ENCODE results near the gene PCMTD2.
"Not testable (repeated sequence)": the region's sequence is repeated elsewhere in the genome, so short reads cannot be mapped to it uniquely, and the experiment has no call there.

Gene PCMTD2

DNA sequence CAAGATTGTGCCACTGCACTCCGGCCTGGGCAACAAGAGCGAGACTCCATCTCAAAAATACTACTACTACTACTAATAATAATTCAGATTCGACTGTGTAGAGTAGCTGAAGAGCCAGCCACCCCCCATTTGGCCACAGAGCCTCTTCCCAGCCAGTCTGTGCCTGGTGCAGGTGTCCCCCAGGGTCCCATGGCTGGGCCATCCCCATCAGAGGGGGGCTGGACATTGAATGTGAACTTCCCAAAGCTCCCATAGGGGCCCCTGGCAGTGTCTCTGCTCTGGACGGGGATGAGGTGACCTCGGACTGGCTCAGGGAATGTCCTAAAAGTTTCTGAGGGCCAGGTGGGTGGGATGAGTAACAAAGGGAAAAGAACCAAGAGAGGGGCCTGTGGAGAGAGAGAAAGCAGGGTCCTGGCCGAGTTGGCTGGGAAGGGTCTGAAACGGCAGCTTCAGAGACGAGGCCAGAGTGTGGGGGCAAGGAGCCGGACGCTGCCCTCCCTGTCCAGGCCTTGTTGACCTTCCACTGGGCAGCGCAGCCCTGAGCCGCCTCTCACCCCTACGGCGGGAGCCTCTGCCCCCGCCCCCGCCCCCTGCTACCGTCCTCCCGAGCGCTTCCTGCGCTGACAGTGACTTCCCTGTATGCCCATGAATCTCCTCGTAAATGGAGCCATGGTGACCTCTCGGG is 24.9 kb upstream of the PCMTD2 start:
- H3K27ac ChIP-seq, result no peak overlapping the region
- H3K36me3 ChIP-seq, result no peaks in the 10 kb centered on the region
- H3K4me3 ChIP-seq, result no peak overlapping the region
- no peak overlapping the region for H3K4me2 ChIP-seq
- H3K27me3 ChIP-seq, result peaks cover 31% of the 10 kb centered on the region
- no peaks in the 10 kb centered on the region for H3K9me3 ChIP-seq
- peaks cover 20% of the 10 kb centered on the region for H3K4me1 ChIP-seq
- no peaks in the 10 kb centered on the region for H4K20me1 ChIP-seq
- no peak overlapping the region for H3K9ac ChIP-seq
- no peak for TF ChIP-seq Cebpa-rat (IDR thresholded peaks at IDR 0.05)

DNA sequence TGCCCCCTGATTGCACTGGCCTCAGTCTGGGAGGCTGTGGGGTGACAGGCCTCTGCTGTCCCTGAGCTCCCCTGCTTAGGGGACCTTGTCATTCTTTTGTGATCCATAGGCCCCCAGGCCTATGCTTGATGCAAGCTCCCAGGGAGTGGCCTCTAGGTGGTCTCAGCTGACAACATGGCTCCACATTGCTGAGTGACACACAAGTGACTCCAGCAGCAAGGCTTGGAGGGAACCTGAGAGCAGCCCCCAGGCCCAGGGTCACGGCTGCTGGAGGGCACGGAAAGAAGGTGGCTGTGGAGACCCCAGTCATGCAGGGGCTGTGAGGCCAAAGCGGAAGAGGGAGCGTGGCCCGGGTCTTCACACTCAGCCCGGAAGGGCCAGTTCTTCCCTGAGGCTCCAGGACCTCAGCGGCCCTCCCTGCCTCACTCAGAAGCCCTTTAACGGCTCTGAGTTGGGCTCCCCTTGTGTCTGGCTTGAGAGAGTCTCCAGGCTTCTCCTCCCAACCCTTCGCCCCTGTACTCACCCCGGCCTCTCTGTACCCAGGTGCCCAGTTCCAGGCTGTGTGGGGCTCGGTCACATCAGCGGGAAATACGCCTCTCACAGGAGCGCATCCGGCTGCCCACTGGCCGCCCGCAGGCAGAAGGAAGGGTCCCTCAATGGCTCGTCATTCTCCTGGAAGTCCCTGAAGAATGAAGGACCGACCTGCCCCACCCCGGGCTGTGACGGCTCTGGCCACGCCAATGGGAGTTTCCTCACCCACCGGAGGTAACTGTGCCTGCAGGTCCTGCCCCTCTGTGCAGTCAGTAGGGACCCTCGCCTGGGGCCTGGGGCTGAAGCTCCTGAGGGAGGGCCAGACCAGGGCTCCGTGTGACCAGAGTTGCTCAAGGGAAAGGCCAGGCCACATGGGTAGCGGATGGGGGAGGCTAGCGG is 23.7 kb upstream of the PCMTD2 start:
- Histone ChIP-seq H3K4me3 (no peak overlapping the region), H3K27me3 (peaks cover 19% of the 10 kb centered on the region), H4K20me1 (no peaks in the 10 kb centered on the region), H3K27ac (no peak overlapping the region), H3K4me2 (no peak overlapping the region), H3K4me1 (peaks cover 7% of the 10 kb centered on the region), H3K9ac (no peak overlapping the region), H3K9me3 (no peaks in the 10 kb centered on the region), H3K36me3 (no peaks in the 10 kb centered on the region)
- no peak for TF ChIP-seq Cebpa-rat (IDR thresholded peaks at IDR 0.05)

DNA sequence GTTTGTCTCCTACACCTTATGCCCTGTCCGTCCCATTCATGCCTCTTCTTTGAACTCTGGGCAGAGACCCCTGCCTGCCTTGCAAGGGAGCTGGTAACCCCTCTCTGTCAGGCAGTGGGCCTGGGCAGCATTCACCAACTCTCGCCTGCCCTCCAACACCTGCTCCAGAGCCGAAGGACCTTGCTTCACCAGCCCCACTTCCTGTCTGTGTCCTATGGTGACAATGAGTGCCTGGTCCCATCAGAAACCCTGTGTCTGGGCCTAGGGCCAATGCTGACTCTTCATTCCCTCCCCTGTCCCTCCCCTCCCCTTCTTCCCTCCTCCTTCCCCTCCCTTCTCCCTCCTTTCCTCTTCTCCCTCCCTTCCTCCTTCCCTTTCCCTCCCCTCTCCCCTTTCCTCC is 22.8 kb upstream of the PCMTD2 start:
- H3K36me3 ChIP-seq, result no peaks in the 10 kb centered on the region
- no peak overlapping the region for H3K27ac ChIP-seq
- TF ChIP-seq Cebpa-rat (IDR thresholded peaks at IDR 0.05), result no peak
- no peaks in the 10 kb centered on the region for H4K20me1 ChIP-seq
- no peak overlapping the region for H3K9ac ChIP-seq
- H3K4me1 ChIP-seq, result peaks cover 1% of the 10 kb centered on the region; the same call in 1 of the 2 replicates
- peaks cover 9% of the 10 kb centered on the region for H3K27me3 ChIP-seq
- no peak overlapping the region for H3K4me2 ChIP-seq
- no peak overlapping the region for H3K4me3 ChIP-seq
- no peaks in the 10 kb centered on the region for H3K9me3 ChIP-seq

DNA sequence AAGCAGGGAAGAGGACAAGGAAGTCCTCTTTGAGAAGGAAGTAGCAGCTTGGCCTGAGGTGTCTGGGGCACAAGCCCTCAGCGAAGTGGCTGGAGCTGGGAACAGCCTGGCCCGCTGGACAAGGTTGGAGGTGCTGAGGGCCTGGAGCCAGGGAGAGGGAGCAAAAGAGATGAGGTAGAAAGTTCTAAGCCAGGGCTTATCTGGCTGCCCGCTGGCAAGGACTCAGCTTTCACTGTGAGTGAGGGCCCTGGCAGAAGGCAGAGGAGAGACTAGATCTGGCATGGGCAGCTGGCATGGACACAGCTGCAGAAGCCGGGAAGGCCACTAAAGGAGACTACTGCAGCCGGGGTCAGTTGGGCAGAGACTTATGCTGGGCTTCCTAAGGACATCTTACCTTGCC is 21.8 kb upstream of the PCMTD2 start:
- Histone ChIP-seq H3K36me3 (no peaks in the 10 kb centered on the region), H3K4me3 (no peak overlapping the region), H3K4me1 (peaks cover 11% of the 10 kb centered on the region), H3K4me2 (no peak overlapping the region), H3K9ac (no peak overlapping the region), H3K27ac (no peak overlapping the region), H3K27me3 (peaks cover under 1% of the 10 kb centered on the region; the same call in 1 of the 2 replicates), H4K20me1 (no peaks in the 10 kb centered on the region), H3K9me3 (no peaks in the 10 kb centered on the region)
- no peak for TF ChIP-seq Cebpa-rat (IDR thresholded peaks at IDR 0.05)

DNA sequence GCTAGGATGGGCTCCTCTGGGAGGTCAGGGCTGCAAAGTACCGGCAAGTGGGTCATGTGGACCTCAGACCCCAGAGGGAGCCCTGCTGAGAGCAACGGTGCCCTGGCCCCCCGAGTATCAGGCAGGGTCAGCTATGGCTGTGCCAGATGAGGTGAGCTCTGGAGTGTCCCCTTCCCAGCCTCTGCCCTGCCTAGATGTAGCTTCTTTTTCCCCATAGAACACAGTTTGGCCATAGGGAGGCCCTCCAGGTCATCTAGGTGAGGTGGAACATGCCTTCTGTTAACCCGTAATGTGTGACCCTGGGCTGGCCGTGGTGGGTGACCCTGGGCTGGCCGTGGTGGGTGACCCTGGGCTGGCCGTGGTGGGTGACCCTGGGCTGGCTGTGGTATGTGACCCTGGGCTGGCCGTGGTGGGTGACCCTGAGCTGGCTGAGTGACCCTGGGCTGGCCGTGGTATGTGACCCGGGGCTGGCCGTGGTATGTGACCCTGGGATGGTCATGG is 21.2 kb upstream of the PCMTD2 start:
- TF ChIP-seq Cebpa-rat (IDR thresholded peaks at IDR 0.05), result no peak
- Histone ChIP-seq H3K27ac (no peak overlapping the region), H3K9me3 (no peaks in the 10 kb centered on the region), H3K36me3 (no peaks in the 10 kb centered on the region), H3K4me1 (peaks cover 17% of the 10 kb centered on the region), H3K4me2 (no peak overlapping the region), H4K20me1 (no peaks in the 10 kb centered on the region), H3K27me3 (no peaks in the 10 kb centered on the region), H3K4me3 (no peak overlapping the region), H3K9ac (no peak overlapping the region)

DNA sequence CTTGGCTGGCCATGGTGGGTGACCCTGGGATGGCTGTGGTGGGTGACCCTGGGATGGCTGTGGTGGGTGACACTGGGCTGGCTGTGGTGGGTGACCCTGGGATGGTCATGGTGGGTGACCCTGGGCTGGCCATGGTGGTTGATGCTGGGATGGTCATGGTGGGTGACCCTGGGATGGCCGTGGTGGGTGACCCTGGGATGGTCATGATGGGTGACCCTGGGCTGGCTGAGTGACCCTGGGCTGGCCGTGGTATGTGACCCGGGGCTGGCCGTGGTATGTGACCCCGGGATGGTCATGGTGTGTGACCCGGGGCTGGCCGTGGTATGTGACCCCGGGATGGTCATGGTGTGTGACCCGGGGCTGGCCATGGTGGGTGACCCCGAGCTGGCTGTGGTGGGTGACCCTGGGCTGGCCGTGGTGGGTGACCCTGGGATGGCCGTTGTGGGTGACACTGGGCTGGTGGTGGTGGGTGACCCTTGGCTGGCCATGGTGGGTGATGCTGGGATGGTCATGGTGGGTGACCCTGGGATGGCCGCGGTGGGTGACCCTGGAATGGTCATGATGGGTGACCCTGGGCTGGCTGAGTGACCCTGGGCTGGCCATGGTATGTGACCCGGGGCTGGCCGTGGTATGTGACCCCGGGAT is 20.5 kb upstream of the PCMTD2 start:
- not testable (repeated sequence) for H3K4me3 ChIP-seq, H3K27me3 ChIP-seq
- H3K4me1 ChIP-seq, result peaks cover 21% of the 10 kb centered on the region

DNA sequence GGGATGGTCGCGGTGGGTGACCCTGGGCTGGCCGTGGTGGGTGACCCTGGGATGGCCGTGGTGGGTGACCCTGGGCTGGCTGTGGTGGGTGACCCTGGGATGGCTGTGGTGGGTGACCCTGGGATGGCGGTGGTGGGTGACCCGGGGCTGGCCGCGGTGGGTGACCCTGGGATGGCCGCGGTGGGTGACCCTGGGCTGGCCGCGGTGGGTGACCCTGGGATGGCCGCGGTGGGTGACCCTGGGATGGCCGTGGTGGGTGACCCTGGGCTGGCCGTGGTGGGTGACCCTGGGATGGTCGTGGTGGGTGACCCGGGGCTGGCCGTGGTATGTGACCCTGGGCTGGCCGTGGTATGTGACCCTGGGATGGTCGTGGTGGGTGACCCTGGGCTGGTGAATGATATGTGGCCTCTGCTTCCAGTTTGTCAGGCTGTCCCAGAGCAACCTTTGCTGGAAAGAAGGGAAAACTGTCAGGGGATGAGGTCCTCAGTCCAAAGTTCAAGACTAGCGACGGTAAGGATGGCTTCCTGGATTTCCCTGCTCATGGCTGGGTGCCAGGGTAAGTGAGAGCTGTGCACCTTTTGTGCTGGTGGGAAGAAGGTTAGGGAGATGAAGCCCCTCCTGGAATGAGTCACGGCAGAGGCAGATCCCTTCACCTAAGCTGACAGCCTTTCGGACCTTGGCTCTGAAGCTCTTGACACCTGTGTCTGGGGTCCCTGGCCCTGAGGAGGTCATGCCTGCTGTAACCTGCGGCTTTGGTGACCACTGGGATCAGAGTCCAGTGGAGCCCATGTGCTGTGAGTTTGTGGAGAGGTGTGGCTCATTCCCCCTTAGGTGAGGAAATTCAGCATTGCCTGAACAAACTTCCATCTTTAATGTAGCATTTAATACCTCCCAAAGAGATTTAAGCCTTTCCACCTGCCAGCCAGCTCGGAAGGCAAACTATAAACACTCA is 19.1 kb upstream of the PCMTD2 start:
- TF ChIP-seq Cebpa-rat (IDR thresholded peaks at IDR 0.05), result no peak
- Histone ChIP-seq H4K20me1 (no peaks in the 10 kb centered on the region), H3K4me1 (peaks cover 21% of the 10 kb centered on the region), H3K27ac (no peak overlapping the region), H3K9ac (no peak overlapping the region), H3K9me3 (no peaks in the 10 kb centered on the region), H3K36me3 (no peaks in the 10 kb centered on the region), H3K4me3 (no peak overlapping the region), H3K27me3 (no peaks in the 10 kb centered on the region), H3K4me2 (no peak overlapping the region)

More for the DNA sequence above, 20.5 kb upstream of the PCMTD2 start:
- not testable (repeated sequence) for H3K9ac ChIP-seq, H3K27ac ChIP-seq, H4K20me1 ChIP-seq, H3K4me2 ChIP-seq, H3K9me3 ChIP-seq, H3K36me3 ChIP-seq

DNA sequence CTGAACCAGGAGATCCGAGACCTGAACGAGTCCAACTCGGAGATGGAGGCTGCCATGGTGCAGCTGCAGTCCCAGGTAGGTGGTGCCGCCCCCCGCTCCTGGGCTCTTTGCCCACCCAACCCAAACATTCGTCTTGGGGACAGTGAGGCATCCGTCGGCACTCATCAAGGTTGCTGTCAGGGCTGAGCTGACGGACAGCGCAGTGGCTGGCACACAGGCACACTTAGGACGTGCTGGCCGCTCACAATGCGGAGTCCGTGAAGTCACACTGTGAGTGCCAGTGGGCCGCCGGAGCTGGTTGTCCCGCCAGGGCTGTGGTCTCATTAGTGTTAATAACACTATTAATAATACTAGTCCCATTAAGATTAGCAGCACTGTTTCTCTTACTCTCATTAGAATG is 18.2 kb upstream of the PCMTD2 start:
- H3K4me2 ChIP-seq, result no peak overlapping the region
- H3K9me3 ChIP-seq, result no peaks in the 10 kb centered on the region
- H3K4me3 ChIP-seq, result no peak overlapping the region
- H4K20me1 ChIP-seq, result no peaks in the 10 kb centered on the region
- no peaks in the 10 kb centered on the region for H3K27me3 ChIP-seq
- no peak for TF ChIP-seq Cebpa-rat (IDR thresholded peaks at IDR 0.05)
- H3K4me1 ChIP-seq, result peaks cover 25% of the 10 kb centered on the region
- H3K36me3 ChIP-seq, result no peaks in the 10 kb centered on the region
- no peak overlapping the region for H3K27ac ChIP-seq
- H3K9ac ChIP-seq, result no peak overlapping the region
